ENCODE measurements around the gene AIFM3. TPM values are rescaled to one million over a fixed set of nuclear protein-coding genes. Genes with fewer than 3 reads are reported as not detected.

AIFM3 gene
- total RNA-seq, 1 donor from 2014 or later, result 0.47 TPM

- no peak overlapping the region for H3K4me3 Mint-ChIP-seq (ENCODE audit: unreplicated experiment)
- no peaks in the 10 kb centered on the region for H3K9me3 Mint-ChIP-seq (ENCODE audit: low read depth)
- peaks cover 5% of the 10 kb centered on the region for H3K4me1 Mint-ChIP-seq (ENCODE audit: low read depth)
- TF ChIP-seq, protein P1, sequence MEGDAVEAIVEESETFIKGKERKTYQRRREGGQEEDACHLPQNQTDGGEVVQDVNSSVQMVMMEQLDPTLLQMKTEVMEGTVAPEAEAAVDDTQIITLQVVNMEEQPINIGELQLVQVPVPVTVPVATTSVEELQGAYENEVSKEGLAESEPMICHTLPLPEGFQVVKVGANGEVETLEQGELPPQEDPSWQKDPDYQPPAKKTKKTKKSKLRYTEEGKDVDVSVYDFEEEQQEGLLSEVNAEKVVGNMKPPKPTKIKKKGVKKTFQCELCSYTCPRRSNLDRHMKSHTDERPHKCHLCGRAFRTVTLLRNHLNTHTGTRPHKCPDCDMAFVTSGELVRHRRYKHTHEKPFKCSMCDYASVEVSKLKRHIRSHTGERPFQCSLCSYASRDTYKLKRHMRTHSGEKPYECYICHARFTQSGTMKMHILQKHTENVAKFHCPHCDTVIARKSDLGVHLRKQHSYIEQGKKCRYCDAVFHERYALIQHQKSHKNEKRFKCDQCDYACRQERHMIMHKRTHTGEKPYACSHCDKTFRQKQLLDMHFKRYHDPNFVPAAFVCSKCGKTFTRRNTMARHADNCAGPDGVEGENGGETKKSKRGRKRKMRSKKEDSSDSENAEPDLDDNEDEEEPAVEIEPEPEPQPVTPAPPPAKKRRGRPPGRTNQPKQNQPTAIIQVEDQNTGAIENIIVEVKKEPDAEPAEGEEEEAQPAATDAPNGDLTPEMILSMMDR (IDR thresholded peaks at IDR 0.05), result no peak
- H3K27me3 Mint-ChIP-seq (ENCODE audit: low read depth), result no peaks in the 10 kb centered on the region
- peaks cover 9% of the 10 kb centered on the region for H3K36me3 Mint-ChIP-seq (ENCODE audit: low read depth)
- peak; percentile 87 for DNase-seq (ENCODE audit: low spot score)
- H3K27ac Mint-ChIP-seq (ENCODE audit: unreplicated experiment), result no peak overlapping the region
Observed at GRCh38 chr22:20988573-20989322, 21.7 kb downstream of the AIFM3 start.

- no peaks in the 10 kb centered on the region for H3K27me3 Mint-ChIP-seq (ENCODE audit: low read depth)
- no peak overlapping the region for H3K4me3 Mint-ChIP-seq (ENCODE audit: unreplicated experiment)
- peaks cover 7% of the 10 kb centered on the region for H3K36me3 Mint-ChIP-seq (ENCODE audit: low read depth)
- TF ChIP-seq, protein P1 (IDR thresholded peaks at IDR 0.05), result no peak
- DNase-seq (ENCODE audit: low spot score), result no peak
- H3K27ac Mint-ChIP-seq (ENCODE audit: unreplicated experiment), result no peak overlapping the region
- no peaks in the 10 kb centered on the region for H3K4me1 Mint-ChIP-seq (ENCODE audit: low read depth)
- no peaks in the 10 kb centered on the region for H3K9me3 Mint-ChIP-seq (ENCODE audit: low read depth)
Observed at GRCh38 chr22:20989323-20990138, 22.5 kb downstream of the AIFM3 start.

DNA sequence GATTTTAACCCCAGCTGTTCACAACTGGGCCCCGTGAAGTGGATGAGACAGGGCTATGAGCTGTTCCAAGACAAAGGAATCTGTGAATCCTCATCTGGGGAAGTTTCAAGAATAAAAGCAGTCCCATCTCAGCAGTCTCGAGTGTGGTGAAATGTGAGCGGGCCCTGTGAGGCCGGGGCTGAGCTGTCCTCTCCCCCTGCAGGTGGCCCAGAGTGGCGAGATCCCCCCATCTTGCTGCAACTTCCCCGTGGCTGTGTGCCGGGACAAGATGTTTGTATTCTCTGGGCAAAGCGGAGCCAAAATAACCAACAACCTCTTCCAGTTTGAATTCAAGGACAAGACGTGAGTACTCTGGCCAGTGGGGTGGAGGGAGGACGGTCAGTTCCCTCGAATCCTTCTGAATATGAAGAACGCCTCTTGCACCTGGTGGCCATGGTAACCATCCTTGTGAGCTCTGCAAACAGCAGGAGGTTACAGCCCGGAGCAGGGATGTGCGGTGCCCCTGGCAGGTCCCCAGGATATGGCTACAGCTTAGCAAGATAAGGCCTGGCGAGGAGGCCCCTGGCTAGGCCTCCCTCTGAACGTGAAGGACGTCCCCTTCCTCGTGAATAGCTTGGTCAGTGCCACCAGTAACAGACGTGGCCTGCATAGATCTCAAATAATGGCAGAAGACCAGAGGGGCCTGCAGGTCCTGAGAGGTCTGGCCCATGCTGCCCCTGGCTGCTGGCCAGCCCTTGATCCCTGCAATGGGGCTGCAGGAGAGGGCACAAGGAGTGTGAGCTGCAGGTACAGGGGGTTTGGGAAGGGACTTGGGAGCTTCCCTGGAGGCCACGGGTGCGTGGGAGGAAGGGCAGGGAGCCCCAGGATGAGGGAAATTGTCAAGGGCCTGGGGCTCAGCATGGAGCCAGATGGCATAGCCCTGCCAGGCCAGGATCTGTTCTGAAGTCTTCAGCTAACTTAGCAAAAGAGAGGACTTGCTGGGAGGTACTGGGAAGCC is 23.4 kb downstream of the AIFM3 start:
- peaks cover 7% of the 10 kb centered on the region for H3K36me3 Mint-ChIP-seq (ENCODE audit: low read depth)
- H3K27ac Mint-ChIP-seq (ENCODE audit: unreplicated experiment), result no peak overlapping the region
- DNase-seq (ENCODE audit: low spot score), result no peak
- TF ChIP-seq, protein P1 (IDR thresholded peaks at IDR 0.05), result no peak
- no peaks in the 10 kb centered on the region for H3K4me1 Mint-ChIP-seq (ENCODE audit: low read depth)
- H3K4me3 Mint-ChIP-seq (ENCODE audit: unreplicated experiment), result no peak overlapping the region
- no peaks in the 10 kb centered on the region for H3K27me3 Mint-ChIP-seq (ENCODE audit: low read depth)
- no peaks in the 10 kb centered on the region for H3K9me3 Mint-ChIP-seq (ENCODE audit: low read depth)

DNA sequence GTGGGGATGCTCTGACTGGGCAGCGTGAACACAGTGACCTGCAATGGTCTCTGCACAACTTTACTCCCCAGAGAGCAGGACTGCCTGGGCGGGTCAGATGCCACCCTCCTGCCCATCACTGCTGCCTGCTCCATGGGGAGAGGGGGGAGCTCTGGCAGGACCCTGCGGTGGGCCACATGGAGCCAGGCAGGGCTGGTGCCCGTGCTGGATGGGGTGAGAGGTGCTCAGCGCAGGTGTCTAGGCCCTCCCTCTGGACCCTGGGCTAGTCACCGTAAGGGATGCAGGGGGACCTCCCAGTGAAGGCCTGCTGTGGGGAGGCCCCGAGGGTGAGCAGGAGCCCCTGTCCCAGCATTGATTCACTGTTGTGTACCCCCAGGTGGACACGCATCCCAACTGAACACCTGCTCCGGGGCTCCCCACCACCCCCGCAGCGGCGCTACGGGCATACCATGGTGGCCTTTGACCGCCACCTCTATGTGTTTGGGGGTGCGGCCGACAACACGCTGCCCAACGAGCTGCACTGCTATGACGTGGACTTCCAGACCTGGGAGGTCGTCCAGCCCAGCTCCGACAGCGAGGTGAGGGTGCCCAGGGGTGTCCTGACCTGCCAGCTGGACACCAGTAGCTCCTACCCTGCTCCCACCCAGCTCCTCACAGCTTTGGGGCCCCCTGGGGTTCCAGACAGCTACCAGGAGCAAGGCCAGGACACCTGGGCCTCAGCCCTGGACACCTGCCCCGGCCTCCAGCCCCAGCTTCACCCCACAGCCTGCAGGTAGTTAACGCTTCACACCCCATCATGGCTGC is 24.4 kb downstream of the AIFM3 start:
- H3K36me3 Mint-ChIP-seq (ENCODE audit: low read depth), result peaks cover 8% of the 10 kb centered on the region
- no peaks in the 10 kb centered on the region for H3K9me3 Mint-ChIP-seq (ENCODE audit: low read depth)
- H3K27me3 Mint-ChIP-seq (ENCODE audit: low read depth), result no peaks in the 10 kb centered on the region
- H3K4me3 Mint-ChIP-seq (ENCODE audit: unreplicated experiment), result no peak overlapping the region
- TF ChIP-seq, protein P1 (IDR thresholded peaks at IDR 0.05), result no peak
- DNase-seq (ENCODE audit: low spot score), result no peak
- no peaks in the 10 kb centered on the region for H3K4me1 Mint-ChIP-seq (ENCODE audit: low read depth)
- no peak overlapping the region for H3K27ac Mint-ChIP-seq (ENCODE audit: unreplicated experiment)
